ENCODE measurements around the gene MRPL40. TPM values are rescaled to one million over a fixed set of nuclear protein-coding genes. Genes with fewer than 3 reads are reported as not detected.

MRPL40 gene
- total and polyA plus RNA-seq, 2 of the 13 experiments (the other 11 are each of a cell fraction or from before 2014, with no cell fraction given) = 42.7 to 79.7 TPM

GRCh38 chr22:19430890-19431541, 1.3 kb upstream of the MRPL40 start (continued):
- TF ChIP-seq ZNF235 (CRISPR knock-in tag; IDR thresholded peaks at IDR 0.05; ENCODE audit: borderline replicate concordance) (no peak), E2F1 (CRISPR knock-in tag; IDR thresholded peaks at IDR 0.05) (no peak), HNRNPK (IDR thresholded peaks at IDR 0.05; ENCODE audit: low read depth, low read length, poor library complexity, severe bottlenecking) (no peak), RBFOX2 (IDR thresholded peaks at IDR 0.05; ENCODE audit: low read depth, low read length) (peak; percentile 80), ZNF33B (CRISPR knock-in tag; IDR thresholded peaks at IDR 0.05) (no peak), ZNF780A (CRISPR knock-in tag; IDR thresholded peaks at IDR 0.05) (no peak), CHD4 (IDR thresholded peaks at IDR 0.05; ENCODE audit: borderline replicate concordance, low read length) (no peak), ARID3A (IDR thresholded peaks at IDR 0.05; ENCODE audit: low read depth, low read length) (no peak), ZNF839 (CRISPR knock-in tag; IDR thresholded peaks at IDR 0.05; ENCODE audit: borderline replicate concordance) (no peak; the same call in 1 of the 2 replicates), ZSCAN29 (CRISPR knock-in tag; conservative IDR thresholded peaks at IDR 0.05) (no peak), ZNF263 (CRISPR knock-in tag; IDR thresholded peaks at IDR 0.05) (0 out of 2 replicates have a peak, but pooled peaks have one; percentile 31), RFX1 (IDR thresholded peaks at IDR 0.05) (no peak), JUNB (CRISPR knock-in tag; IDR thresholded peaks at IDR 0.05; ENCODE audit: borderline replicate concordance) (no peak), KDM1A (CRISPR knock-in tag; IDR thresholded peaks at IDR 0.05) (no peak), ZNF234 (CRISPR knock-in tag; conservative IDR thresholded peaks at IDR 0.05) (no peak), RXRB (CRISPR knock-in tag; IDR thresholded peaks at IDR 0.05; ENCODE audit: borderline replicate concordance) (no peak), NFYB (CRISPR knock-in tag; IDR thresholded peaks at IDR 0.05) (peak; percentile 15; the same call in 1 of the 2 replicates), HIC2 (CRISPR knock-in tag; IDR thresholded peaks at IDR 0.05; ENCODE audit: low read depth) (peak; percentile 57; the same call in 1 of the 2 replicates), ZSCAN5A (CRISPR knock-in tag; IDR thresholded peaks at IDR 0.05; ENCODE audit: borderline replicate concordance) (no peak), YEATS4 (CRISPR knock-in tag; IDR thresholded peaks at IDR 0.05; ENCODE audit: borderline replicate concordance) (peak; percentile 59), ZNF563 (CRISPR knock-in tag; IDR thresholded peaks at IDR 0.05) (no peak)
- TF ChIP-seq, protein P1, sequence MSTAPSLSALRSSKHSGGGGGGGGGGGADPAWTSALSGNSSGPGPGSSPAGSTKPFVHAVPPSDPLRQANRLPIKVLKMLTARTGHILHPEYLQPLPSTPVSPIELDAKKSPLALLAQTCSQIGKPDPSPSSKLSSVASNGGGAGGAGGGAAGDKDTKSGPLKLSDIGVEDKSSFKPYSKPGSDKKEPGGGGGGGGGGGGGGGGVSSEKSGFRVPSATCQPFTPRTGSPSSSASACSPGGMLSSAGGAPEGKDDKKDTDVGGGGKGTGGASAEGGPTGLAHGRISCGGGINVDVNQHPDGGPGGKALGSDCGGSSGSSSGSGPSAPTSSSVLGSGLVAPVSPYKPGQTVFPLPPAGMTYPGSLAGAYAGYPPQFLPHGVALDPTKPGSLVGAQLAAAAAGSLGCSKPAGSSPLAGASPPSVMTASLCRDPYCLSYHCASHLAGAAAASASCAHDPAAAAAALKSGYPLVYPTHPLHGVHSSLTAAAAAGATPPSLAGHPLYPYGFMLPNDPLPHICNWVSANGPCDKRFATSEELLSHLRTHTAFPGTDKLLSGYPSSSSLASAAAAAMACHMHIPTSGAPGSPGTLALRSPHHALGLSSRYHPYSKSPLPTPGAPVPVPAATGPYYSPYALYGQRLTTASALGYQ (CRISPR knock-in tag; IDR thresholded peaks at IDR 0.05) = no peak
